HG03108 (cell line): ENCODE measurements around the gene SYCP3.
A peak's percentile ranks its signal among the peaks of the same experiment; 100 is the strongest.
"Not testable (repeated sequence)": the region's sequence is repeated elsewhere in the genome, so short reads cannot be mapped to it uniquely, and the experiment has no call there.

Experiments
- ATAC-seq: cut with Tn5 transposase; IDR thresholded peaks from one replicate; pipeline ENCODE4 v1.9.1; 2021; ENCODE audit warnings: moderate library complexity; ENCODE audit not compliant: unreplicated experiment

The SYCP3 gene

DNA sequence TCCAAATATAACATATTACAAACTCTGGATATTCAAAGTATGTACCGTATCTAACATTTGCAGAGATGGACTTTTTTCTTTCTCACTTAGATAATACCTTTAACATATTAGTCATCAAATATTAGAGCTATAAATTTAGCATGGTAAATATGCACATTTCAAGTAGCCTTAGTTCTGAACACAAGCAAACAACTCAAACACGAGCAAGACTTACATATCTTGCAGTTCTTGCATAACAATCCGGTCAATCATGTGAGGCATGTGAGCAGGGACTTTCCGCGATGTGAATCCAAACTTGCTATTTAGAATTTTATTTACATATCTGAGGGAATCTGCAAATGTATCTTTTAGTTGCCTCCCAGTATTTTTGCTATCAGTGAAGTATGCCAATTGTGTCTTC lies 22.1 kb upstream of the SYCP3 start:
- no peak for ATAC-seq

DNA sequence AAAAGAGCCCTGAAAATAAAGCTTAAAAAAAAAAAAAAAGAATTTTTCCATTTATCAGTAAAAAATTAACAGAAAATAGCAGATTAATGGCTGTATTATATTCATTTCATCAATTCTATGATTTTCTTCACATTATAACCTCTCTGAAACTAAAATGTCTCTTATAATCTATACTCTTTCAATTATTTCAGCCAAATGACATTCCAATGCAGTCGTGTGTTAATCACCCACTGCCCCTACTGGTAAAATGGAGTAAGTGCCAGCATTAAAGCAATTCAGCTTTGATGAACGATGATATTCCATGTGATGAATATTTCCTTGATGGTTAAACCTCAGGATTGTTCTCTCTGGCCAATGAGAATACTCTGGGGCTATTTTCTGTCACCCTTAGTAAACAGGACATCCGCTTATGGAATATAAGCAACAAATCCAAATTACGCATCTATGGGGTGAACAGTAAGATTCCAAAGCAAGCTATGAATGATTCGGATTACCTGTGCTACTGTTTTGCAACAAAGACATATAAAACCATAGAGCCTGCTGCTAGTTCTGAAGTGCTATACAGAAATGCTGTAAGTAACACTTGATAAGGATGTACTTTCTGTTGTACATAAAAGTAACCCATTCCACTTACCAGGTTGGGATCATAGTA lies 20.3 kb upstream of the SYCP3 start:
- ATAC-seq, result no peak

DNA sequence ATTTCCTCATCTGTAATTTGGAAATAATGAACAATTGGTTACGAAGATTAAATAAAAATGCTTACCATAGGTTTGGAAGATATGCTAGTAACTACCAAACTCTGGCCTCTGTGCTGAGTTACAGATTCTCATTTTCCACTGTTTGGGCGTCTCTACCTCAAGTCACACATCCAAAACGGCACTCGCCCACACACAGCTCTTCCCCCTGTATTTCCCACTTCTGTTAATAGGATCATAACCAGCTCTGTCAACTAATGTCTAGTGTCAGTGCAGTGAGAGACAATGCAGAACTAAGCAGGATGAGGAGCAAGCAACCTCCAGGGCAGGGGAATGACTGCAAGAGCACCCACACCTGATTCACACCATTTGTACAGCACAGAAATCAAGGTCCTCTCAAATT lies 10.9 kb upstream of the SYCP3 start:
- no peak for ATAC-seq

DNA sequence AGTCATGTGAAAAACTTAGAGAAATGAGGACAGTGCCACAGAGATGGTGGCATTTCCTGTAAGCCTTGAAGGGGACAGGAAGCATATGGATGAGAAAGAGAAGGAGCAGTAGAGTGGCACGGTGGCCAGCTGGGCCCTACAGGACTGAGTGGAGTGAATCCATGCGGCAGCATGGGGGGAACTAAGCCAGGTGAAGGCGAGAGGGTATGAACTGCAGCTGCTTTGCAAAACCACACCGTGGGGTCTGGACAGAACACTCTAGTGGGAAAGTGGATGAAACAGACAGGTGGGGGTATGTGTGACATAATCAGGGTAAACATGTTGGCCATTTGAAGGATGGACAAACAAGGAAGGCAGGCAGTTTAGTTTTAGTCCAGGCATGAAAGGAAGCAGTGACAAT lies 10.4 kb upstream of the SYCP3 start:
- no peak for ATAC-seq

DNA sequence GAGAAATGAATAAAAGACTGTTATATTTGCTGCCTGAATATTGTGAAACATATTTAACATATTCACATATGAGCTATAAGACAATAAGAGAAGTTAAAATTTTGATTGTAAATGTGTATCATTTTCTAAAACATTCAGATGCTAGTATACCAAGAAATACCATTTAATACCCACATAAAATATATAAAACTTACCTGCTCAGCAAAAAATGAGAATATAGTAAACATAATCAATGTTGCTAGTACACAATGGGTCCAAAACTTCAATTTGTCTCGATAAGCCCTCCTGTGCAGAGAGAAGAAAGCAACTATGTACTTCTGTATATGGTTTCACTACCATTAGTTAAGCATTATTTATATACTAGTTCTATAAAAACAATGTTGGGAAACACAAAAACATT lies 9.6 kb upstream of the SYCP3 start:
- ATAC-seq, result no peak

DNA sequence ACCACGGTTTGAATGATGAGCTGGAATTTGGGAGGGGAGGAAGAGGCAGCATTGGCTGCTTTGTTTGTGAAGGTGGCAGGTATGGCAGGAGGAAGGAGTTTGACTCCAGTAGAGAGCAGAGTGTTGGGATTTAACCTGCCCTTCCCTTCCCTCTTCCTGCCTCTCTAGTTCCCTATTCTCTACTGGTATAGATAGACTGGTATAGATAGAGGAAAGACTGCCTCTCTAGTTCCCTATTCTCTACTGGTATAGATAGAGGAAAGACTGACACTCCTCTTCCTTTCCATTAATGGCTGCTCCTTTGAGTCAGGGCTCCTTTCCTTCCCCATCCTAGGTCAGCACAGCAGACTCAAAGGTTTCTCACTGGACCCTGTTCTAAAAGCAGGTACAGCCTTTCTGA lies 8.4 kb upstream of the SYCP3 start:
- no peak for ATAC-seq

DNA sequence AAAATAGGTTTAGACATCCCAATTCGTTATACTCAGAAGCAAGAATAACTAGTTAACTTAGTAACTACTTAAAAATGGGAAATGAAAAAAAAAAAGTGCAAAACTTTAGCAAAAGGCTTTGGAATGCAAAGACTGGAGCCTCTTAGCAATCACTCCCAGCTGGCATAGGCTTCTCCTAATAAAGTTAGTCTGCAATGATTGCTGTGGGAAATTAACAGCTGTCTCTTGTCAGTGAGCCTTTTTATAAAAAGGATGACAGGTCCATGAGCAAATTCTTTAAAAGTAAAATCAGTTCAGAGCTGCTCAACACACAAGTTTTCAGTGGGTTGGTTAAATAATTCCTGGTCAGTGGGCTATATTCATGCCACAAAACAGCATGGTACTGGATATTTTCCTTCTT lies 7.4 kb upstream of the SYCP3 start:
- ATAC-seq, result no peak

DNA sequence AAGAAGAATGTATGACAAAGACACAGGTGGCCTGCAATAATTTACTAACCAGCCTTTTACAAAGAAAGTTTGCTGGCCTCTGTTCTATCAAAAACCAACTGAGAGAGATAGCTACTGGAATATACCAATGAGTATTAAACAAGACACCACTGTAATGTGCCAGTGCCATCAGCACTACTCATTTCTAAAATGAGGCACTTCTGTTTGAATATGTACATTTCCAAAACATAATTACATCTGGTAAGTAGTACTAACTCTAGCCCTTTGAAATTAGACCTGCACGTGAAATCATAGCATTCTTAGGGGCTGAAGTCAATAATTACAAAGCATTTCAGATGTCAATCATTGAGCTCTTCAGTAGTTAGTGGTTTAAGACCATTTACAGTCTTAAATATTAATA lies 6.9 kb upstream of the SYCP3 start:
- ATAC-seq, result no peak

DNA sequence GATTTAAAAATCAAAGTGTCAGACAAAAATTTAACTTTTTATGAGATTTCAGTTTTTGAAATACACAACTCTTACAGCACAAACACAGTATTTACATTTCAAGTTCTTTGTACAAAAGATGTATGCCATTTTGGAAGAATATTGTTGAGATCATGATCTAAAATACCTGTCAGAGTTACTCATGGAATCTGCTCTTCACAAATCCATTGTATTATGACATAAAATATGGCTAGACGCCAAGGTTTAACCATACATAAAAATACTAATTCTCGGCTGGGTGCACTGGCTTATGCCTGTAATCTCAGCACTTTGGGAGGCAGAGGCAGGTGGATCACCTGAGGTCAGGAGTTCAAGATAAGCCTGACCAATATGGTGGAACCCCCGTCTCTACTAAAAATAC lies 6.2 kb upstream of the SYCP3 start:
- ATAC-seq, result no peak

DNA sequence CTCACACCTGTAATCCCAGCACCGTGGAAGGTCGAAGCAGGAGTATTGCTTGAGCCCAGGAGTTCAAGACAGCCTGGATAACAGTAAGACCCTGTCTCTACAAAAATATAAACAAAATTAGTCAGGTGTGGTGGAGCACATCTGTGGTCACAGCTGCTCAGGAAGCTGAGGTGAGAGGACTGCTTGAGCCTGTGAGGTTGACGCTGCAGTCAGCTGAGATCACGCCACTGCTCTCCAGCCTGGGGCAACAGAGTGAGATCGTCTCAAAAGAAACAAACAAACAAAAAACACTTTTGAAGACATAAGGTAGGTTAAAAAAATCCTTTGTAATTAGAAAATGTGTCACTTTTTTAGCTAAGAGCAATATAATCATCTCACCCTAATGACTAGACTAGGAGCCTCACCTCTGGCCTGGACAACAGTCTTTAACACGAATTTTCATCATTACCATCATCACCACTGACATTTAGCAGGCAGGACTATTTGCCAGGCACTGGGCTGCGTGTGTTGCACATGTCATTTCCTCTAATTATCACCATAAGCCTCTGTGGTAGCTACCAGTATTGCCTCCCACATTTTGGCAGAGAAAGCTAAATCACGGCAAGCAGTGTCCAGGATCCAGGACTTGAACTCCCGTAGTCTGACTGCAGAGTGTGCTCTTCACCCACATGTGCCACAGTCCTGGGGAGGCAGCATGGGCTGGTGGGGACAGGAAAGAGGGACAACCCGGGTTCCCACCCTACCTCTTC lies 4.6 kb upstream of the SYCP3 start:
- ATAC-seq, result peak; percentile 97

DNA sequence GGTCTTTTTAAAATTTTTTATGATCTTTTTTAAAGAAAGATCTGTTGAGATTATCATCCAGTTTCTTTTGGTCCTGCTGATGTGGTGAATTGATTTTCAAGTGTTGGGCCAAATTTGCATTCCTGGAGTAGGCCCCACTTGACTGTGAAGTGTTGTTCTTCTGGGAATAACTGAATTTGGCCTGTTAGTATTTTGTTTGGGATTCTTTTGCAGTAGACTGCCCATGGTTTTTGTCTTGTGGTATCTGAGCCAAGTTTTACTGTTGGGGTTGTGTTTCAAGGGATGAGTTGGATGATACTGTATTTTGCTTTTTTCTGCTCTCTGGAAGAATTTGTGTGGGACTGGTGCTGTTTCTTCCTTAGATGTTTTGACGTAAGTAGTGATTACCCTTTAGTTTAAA lies 4.0 kb upstream of the SYCP3 start:
- ATAC-seq, result peak; percentile 4

DNA sequence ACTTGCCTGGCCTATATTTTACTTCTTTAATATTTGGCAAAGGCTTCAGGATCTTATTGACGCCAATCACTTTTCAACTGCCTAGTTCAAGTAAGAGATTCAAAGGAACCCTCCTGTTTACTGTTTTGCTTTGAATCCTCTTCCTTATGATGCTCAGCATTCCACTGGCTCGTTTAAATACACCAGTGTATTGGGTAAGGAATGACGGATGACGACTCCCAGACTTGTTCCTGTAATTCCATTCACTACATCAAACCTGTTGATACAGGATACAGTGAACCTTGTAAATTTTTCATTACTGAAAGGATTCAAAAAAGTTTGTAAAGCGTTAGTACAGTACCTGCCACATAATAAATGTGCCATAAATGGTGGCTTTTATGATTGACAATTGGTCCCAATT lies 1.7 kb upstream of the SYCP3 start:
- no peak for ATAC-seq

DNA sequence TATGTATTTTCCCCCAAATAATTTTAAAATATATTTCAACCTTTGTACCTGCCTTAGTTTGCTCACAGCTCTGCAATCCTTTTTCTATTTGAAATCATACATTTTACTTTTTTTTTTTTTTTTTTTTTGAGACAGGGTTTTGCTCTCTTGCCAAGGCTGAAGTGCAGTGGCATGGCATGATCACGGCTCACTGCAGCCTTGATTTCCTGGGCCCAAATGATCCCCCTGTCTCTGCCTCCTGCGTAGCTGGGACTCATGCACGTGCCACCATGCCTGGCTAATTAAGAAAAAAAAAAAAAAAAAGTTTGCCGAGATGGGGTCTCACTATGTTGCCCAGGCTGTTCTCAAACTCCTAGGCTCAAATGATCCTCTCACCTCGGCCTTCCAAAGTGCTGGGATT lies 1.3 kb upstream of the SYCP3 start:
- no peak for ATAC-seq

DNA sequence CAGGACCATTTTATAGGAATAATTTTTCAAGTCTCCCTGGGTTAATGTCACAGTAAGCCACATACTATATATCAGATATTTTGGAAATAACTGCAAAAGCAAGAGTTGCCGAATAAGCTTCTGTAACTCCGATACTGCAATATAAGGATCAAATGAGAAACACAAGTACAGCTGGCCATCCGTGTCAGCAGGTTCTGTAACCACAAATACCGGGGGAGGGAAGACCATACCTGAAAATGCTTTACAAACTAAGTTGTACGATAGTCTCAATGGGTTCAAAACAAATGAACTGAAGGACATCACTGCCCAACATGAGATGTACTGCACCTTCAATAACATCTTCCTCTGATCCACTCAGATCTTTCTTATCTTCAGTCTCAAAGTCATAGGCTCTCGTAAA lies 1.8 kb downstream of the SYCP3 start:
- no peak for ATAC-seq

DNA sequence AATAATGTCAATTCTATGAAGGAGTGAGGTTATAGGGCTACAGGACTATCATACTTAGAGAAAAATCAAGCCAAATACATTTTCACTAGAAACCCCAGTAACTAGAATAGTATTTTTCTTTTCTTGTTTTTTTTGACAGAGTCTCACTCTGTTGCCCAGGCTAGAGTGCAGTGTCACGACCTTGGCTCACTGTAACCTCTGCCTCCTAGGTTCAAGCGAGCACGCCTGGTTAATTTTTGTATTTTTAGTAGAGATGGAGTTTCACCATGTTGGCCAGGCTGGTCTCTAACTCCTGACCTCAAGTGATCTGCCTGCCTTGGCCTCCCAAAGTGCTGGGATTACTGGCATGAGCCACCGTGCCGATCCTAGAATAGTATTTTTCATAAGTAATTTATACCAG lies 4.8 kb downstream of the SYCP3 start:
- not testable (repeated sequence) for ATAC-seq

DNA sequence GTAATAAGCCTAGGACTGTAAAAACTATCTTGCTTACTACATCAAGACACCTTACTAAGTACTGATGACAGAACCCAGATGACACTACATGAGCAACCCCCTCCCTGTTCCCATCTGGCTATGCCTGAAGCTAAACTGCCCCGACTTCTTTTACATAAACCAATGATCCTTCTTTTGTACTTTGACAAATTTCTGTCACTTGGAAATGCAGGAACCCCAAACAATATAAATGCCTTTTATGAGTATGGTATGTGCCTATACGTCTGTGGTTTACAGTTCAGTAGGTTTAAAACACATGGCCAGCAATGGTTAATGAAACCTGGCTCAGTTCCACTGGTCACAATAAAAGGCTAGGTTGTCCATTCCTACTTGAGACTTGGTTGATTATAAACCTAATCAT lies 6.1 kb downstream of the SYCP3 start:
- ATAC-seq, result no peak

DNA sequence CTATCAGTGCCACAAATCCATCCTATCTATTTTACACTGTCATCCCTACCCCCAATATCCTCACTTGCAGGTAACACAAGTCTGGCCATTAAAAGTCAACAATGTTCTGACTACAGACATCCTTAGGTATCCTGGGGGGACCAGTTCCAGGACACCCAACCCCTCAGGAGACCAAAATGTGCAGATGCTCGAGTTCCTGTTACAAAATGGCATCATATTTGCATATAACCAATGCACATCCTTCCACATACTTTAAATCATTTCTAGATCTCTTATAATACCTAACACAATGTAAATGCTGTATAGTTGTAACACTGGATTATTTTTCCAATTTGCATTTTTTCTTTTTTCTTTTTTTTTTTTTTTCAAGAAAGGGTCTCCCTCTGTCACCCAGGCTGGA lies 6.9 kb downstream of the SYCP3 start:
- ATAC-seq, result no peak

DNA sequence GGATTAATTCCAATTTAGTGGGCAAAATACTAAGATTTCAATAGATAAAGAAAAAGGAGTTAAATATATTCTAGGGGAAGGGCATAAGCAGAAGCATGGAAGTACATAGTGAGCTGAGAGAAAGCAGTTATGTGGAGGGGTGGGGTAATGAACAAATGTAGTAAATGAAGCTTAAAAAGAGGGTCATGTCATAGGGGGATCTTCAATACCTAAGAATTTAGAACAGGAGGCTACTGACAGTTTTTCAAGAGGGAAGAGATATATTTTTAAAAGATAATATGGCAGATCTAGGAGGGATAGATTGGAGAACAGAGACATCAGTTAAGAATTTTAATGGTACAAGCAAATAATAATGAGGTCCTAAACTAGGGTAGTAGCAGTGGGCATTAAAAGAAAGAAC lies 9.4 kb downstream of the SYCP3 start:
- no peak for ATAC-seq

DNA sequence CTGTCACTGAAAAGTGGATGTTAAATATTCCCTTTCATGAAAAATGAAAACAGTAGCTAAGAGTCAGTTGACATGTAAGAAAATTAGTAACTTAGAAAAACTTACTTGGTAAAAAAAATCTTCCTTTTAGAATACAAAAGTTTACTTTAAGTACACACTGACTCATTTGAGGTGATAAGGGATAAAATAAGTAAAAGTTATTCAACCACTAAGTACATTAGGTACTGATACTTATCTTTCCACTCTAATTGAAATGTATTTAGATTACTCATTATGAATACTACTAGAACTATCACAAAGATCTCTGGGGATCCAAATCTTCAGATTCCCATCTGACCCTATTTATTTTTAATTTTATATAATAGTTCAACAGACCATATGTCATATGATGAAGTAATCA lies 12.2 kb downstream of the SYCP3 start:
- no peak for ATAC-seq

DNA sequence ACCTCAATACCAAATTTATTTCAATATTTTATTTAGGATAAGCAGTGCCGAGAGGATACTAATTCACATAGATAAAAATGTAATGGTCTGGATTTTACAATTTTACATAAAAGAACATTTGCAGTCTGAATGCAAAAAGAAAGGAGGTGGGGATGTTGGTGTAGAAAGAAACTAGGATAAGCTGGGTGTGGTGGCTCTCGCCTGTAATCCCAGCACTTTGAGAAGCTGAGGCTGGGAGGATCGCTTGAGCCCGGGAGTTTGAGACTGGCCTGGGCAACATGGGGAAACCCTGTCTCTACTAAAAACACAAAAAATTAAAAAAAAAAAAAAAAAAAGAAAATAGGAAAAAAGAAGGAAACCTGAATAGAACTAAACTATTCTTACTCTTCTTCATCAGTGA lies 16.9 kb downstream of the SYCP3 start:
- ATAC-seq, result no peak

DNA sequence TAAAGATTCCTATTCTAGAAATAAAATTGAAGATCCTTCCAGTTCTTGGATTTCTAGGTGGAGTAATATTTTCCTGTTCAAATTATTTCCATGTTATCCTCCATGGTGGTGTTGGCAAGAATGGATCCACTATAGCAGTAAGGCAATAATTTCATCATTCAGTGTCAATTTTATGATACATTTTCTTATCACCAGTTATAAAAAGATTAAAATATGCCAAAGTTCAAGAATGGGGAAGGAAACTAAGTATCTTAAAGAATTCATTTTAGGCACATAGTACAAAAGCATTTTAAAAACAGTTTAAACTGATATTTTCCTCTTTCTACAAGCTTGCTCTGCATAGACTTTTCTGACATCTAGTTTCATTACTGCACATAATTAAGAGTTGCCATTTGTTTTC lies 19.1 kb downstream of the SYCP3 start:
- ATAC-seq, result no peak

DNA sequence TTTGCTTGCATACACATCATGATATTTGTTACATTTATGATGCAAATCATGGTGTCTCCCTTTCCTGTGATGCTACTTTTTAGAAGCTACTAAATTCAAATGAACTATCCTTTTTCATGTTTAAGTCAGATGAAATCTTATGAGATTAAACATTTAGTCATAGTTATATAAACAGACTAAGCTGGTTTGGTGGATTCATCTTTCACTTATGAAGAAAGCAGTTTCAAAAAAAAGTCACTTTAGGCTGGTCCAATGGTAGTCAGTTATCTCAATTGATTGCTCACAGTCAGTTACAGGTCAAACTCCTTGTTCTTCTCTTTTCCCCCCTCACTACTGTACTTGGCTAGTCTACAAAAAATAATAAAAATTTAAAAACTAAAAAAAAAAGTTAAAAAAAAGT lies 19.7 kb downstream of the SYCP3 start:
- no peak for ATAC-seq

DNA sequence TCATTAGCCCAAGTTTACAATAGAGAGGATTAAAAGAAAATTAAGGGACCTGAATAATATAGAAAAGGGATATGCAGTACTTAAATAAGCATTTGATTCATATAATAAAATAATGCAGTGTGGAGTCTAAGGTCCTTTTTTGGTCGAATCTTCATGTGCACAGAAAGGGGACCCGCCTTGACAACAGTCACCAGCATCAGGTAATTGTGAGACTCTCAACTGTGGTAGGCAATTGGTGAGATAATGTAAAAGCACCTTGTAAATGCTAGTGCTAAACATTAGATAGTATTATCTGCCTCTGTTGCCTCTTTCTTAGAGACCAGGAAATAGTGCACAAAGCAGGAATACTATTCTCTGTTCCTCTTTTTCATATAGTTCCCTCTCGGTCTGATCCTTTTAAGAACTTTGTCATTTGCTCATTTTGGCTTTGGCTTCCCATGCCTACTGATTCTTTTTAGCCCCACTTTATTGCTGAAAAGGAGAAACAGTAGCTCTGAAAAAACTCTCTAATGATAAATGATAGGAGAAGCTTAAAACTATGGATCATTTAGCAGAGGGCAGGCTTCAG lies 24.3 kb downstream of the SYCP3 start:
- ATAC-seq, result no peak
